ENCODE results near the gene BABAM1. TPM values are rescaled to one million over a fixed set of nuclear protein-coding genes. Genes with fewer than 3 reads are reported as not detected.
A peak's percentile ranks its signal among the peaks of the same experiment; 100 is the strongest.

The BABAM1 gene
- total and polyA plus RNA-seq, 9 of the 15 experiments (the other 6 are each of a cell fraction or from before 2014, with no cell fraction given), result 14.7 to 160 (median 113) TPM

- Histone ChIP-seq H3K4me1 (replicated peaks in 1 of 2; ENCODE audit: control insufficient read depth in 2 of 2, insufficient read depth in 2 of 2, low read length in 2 of 2) (peaks cover 3 to 25% of the 10 kb centered on the region in 2 experiments; a peak in 3 of 5 replicates), H3K4me3 (no peak overlapping the region), H3K27ac (ENCODE audit: extremely low read depth, low read depth, low read length) (no peak overlapping the region), H3K9me1 (ENCODE audit: control insufficient read depth, insufficient read depth, low read length) (no peaks in the 10 kb centered on the region), H3K4me2 (ENCODE audit: insufficient read depth, low read length) (no peak overlapping the region), H3K9me3 (replicated peaks; ENCODE audit: control insufficient read depth, insufficient read depth, low read depth, low read length) (no peaks in the 10 kb centered on the region), H3K36me3 (ENCODE audit: control insufficient read depth, insufficient read depth, low read length) (peaks cover 4% of the 10 kb centered on the region; the same call in 1 of the 3 replicates), H3K79me2 (ENCODE audit: control insufficient read depth, insufficient read depth, low read length) (peaks cover 17% of the 10 kb centered on the region), H3K27me3 (ENCODE audit: control insufficient read depth in 2 of 2, insufficient read depth in 2 of 2, low read length in 2 of 2) (no peaks in the 10 kb centered on the region), H2AFZ (ENCODE audit: low read depth, low read length) (peak overlapping the region; percentile 74), H3K9ac (ENCODE audit: insufficient read depth in 1 of 2, low read depth in 2 of 2, low read length in 2 of 2) (peak overlapping the region in 1 of 2 experiments; percentile 67; a peak in 2 of 4 replicates), H4K20me1 (replicated peaks; ENCODE audit: control insufficient read depth, insufficient read depth, low read length) (no peaks in the 10 kb centered on the region)
- POLR2A ChIA-PET, result interaction anchor here (0.6 to 1.0 kb wide), 5 partner anchors 15 to 449 kb away, joined by 3 read pairs; partner anchors contain the start of gene USE1
- no TSS peak for BruUV-seq (replicated peaks)
- no peak for ATAC-seq
- no peak for FAIRE-seq
- WGBS (ENCODE audit: insufficient coverage, low coverage, missing lambda C conversion rate), result 76% methylated on average over 19 of the region's 23 CpGs
- in situ Hi-C loops (cut with MboI), result no loop called here
- DNase-seq (ENCODE audit: extremely low read depth in 1 of 4, low spot score in 3 of 4), result no peak
- intact Hi-C loops (cut with micrococcal nuclease), result no loop called here
- CTCF ChIA-PET (ENCODE audit: low intra/inter-chr PET ratio), result no interaction called here
- TF ChIP-seq RBM25 (IDR thresholded peaks at IDR 0.05; ENCODE audit: low read depth, low read length, severe bottlenecking) (peak; percentile 82), CBX3 (IDR thresholded peaks at IDR 0.05; ENCODE audit: borderline replicate concordance in 1 of 2, low read length in 2 of 2) (peak in 1 of 2 experiments; percentile 62; a peak in 1 of 3 replicates), BCOR (IDR thresholded peaks at IDR 0.05) (peak; percentile 94), ZNF121 (CRISPR knock-in tag; conservative IDR thresholded peaks at IDR 0.05) (no peak), CREB3L1 (IDR thresholded peaks at IDR 0.05; ENCODE audit: borderline replicate concordance, low read depth) (no peak), KDM1A (IDR thresholded peaks at IDR 0.05) (peak; percentile 61 to 66; a peak in 3 of 4 replicates), ADNP (tag; IDR thresholded peaks at IDR 0.05) (peak; percentile 48; the same call in 1 of the 2 replicates), EWSR1 (IDR thresholded peaks at IDR 0.05; ENCODE audit: borderline replicate concordance, low read depth, partially characterized antibody) (no peak), ID3 (CRISPR knock-in tag; IDR thresholded peaks at IDR 0.05) (no peak), ID3 (tag; IDR thresholded peaks at IDR 0.05) (no peak), ATF1 (CRISPR knock-in tag; IDR thresholded peaks at IDR 0.05) (no peak), ATF1 (tag; IDR thresholded peaks at IDR 0.05) (no peak), MCM5 (IDR thresholded peaks at IDR 0.05; ENCODE audit: low read depth) (no peak), ZFP36 (IDR thresholded peaks at IDR 0.05; ENCODE audit: low read depth, low read length, partially characterized antibody) (peak; percentile 85), POLR2G (IDR thresholded peaks at IDR 0.05; ENCODE audit: low read depth, low read length) (no peak), ETS2 (tag; IDR thresholded peaks at IDR 0.05; ENCODE audit: borderline replicate concordance, poor library complexity, severe bottlenecking) (no peak), ZNF23 (CRISPR knock-in tag; IDR thresholded peaks at IDR 0.05) (no peak), SMARCA5 (IDR thresholded peaks at IDR 0.05) (peak; percentile 28), ZNF395 (CRISPR knock-in tag; IDR thresholded peaks at IDR 0.05) (no peak), SRSF9 (IDR thresholded peaks at IDR 0.05; ENCODE audit: borderline replicate concordance, low read depth, low read length) (no peak)
Measured at GRCh38 chr19:17263712-17264640, 3.3 kb upstream of the BABAM1 start.

Data from K562 (cell line).